Gastroesophageal sphincter (tissue), 4 donors: ENCODE data around the gene COL12A1. TPM values are rescaled to one million over a fixed set of nuclear protein-coding genes. Genes with fewer than 3 reads are reported as not detected.

Experiments
- ATAC-seq: fragments of 150-250 bp; one replicate; pipeline ENCODE4 v1.9.1; 2016; ENCODE audit warnings: mild to moderate bottlenecking, moderate library complexity
- H3K27ac ChIP-seq, 4 donors: fragments of 200-600 bp; sonication (generic) in 3 of 4; 1 replicate in 3 of 4; 2 replicates in 1 of 4; pipeline ENCODE4 v1.5.1; 2016 to 2019
- H3K27me3 ChIP-seq: fragments of 200-600 bp; sonication (generic); one replicate; pipeline ENCODE4 v1.5.1; 2019
- H3K36me3 ChIP-seq, 2 donors: fragments of 200-600 bp; sonication (generic); one replicate each; pipeline ENCODE4 v1.5.1; 2019; ENCODE audit warnings: control low read depth in 1 of 2
- H3K4me1 ChIP-seq, 3 donors: fragments of 200-600 bp; sonication (generic); 1 replicate in 2 of 3; 2 replicates in 1 of 3; pipeline ENCODE4 v1.5.1; 2016 to 2019; ENCODE audit warnings: control low read depth in 2 of 3
- H3K4me3 ChIP-seq, 2 donors: fragments of 200-600 bp; sonication (generic); one replicate each; pipeline ENCODE4 v1.5.1; 2019; ENCODE audit warnings: mild to moderate bottlenecking in 1 of 2, moderate library complexity in 1 of 2
- H3K9me3 ChIP-seq, 3 donors: fragments of 200-600 bp; sonication (generic); one replicate each; pipeline ENCODE4 v1.5.1; 2017 to 2019; ENCODE audit warnings: control low read depth in 2 of 3
- CTCF ChIP-seq, 4 experiments: fragments of 200-600 bp in 2 of 4; fragments of 450-650 bp in 2 of 4; sonication (generic) in 1 of 4; IDR thresholded peaks; one replicate each; pipeline ENCODE4 v1.5.1; 2017 to 2019; ENCODE audit warnings: antibody characterized with exemption in 4 of 4, mild to moderate bottlenecking in 2 of 4, moderate library complexity in 2 of 4
- EP300 ChIP-seq: sonication (generic); formaldehyde crosslinking; IDR thresholded peaks from one replicate; pipeline ENCODE4 v1.6.1; 2017; ENCODE audit warnings: antibody characterized with exemption, mild to moderate bottlenecking
- POLR2A ChIP-seq, 2 donors: fragments of 450-650 bp; IDR thresholded peaks; one replicate each; pipeline ENCODE4 v1.6.1; 2017; ENCODE audit warnings: antibody characterized with exemption in 2 of 2, mild to moderate bottlenecking in 2 of 2, moderate library complexity in 1 of 2
- POLR2AphosphoS5 ChIP-seq: sonication (generic); formaldehyde crosslinking; IDR thresholded peaks from one replicate; pipeline ENCODE4 v1.6.1; 2017; ENCODE audit warnings: antibody characterized with exemption
- WGBS, 2 donors: methylation state at CpG; one replicate each; pipeline ENCODE4 v1.1.5; 2018; ENCODE audit warnings: low coverage in 1 of 2; 5-methylcytosine and 5-hydroxymethylcytosine counted together
- total RNA-seq, 4 donors: library from RNA; depleted of rRNA; stranded (reverse); fragments of >200 nt; gene quantifications; one replicate each; pipeline ENCODE4 v1.1.0, GENCODE V29; 2016

Gene COL12A1
- total RNA-seq, 4 donors from 2014 or later, result 101 to 560 (median 237) TPM

GRCh38 chr6:75234126-75234865 is 28.4 kb upstream of the COL12A1 start:
- H3K4me3 ChIP-seq, result no peak overlapping the region
- no peaks in the 10 kb centered on the region for H3K9me3 ChIP-seq
- WGBS, 2 donors, result 23 to 28% methylated on average over 3 of the region's 3 CpGs
- H3K27ac ChIP-seq, result no peak overlapping the region
- no peaks in the 10 kb centered on the region for H3K27me3 ChIP-seq
- TF ChIP-seq CTCF (IDR thresholded peaks at IDR 0.05) (no peak), POLR2A (IDR thresholded peaks at IDR 0.05) (no peak), POLR2AphosphoS5 (no peak), EP300 (no peak)
- H3K36me3 ChIP-seq, result peaks cover 4 to 37% of the 10 kb centered on the region in 2 donors
- H3K4me1 ChIP-seq, result peaks cover 0 to 19% (median 0%) of the 10 kb centered on the region in 3 donors
- ATAC-seq, result no peak

GRCh38 chr6:75233092-75233615 is 27.3 kb upstream of the COL12A1 start:
- 65 to 87% methylated on average over 3 to 4 of the region's 4 CpGs for WGBS, 2 donors
- TF ChIP-seq CTCF (IDR thresholded peaks at IDR 0.05), result no peak
- TF ChIP-seq EP300, result no peak
- TF ChIP-seq POLR2AphosphoS5, result no peak
- no peak for TF ChIP-seq POLR2A (IDR thresholded peaks at IDR 0.05)
- Histone ChIP-seq H3K27me3 (no peaks in the 10 kb centered on the region), H3K36me3 (peaks cover 4 to 25% of the 10 kb centered on the region in 2 donors), H3K27ac (no peak overlapping the region), H3K4me3 (no peak overlapping the region), H3K9me3 (no peaks in the 10 kb centered on the region), H3K4me1 (peaks cover 0 to 19% (median 0%) of the 10 kb centered on the region in 3 donors)
- ATAC-seq, result no peak

GRCh38 chr6:75230484-75231325 is 24.9 kb upstream of the COL12A1 start:
- no peak overlapping the region for H3K27ac ChIP-seq
- peaks cover 0 to 19% (median 0%) of the 10 kb centered on the region in 3 donors for H3K4me1 ChIP-seq
- peaks cover 0 to under 1% of the 10 kb centered on the region in 2 donors for H3K36me3 ChIP-seq
- TF ChIP-seq POLR2A (IDR thresholded peaks at IDR 0.05) (no peak), CTCF (IDR thresholded peaks at IDR 0.05) (peak; percentile 45 to 77 (median 63)), EP300 (no peak), POLR2AphosphoS5 (no peak)
- no peaks in the 10 kb centered on the region for H3K9me3 ChIP-seq
- H3K27me3 ChIP-seq, result no peaks in the 10 kb centered on the region
- H3K4me3 ChIP-seq, result no peak overlapping the region
- WGBS, 2 donors, result 55 to 56% methylated on average over 10 of the region's 10 CpGs
- ATAC-seq, result peak; percentile 74

- TF ChIP-seq POLR2A (IDR thresholded peaks at IDR 0.05) (no peak), POLR2AphosphoS5 (no peak)
- no peak for ATAC-seq
- no peaks in the 10 kb centered on the region for H3K27me3 ChIP-seq
- H3K4me1 ChIP-seq, result peaks cover 0 to 8% (median 3%) of the 10 kb centered on the region in 3 donors
- H3K27ac ChIP-seq, result no peak overlapping the region
- H3K36me3 ChIP-seq, result no peaks in the 10 kb centered on the region
- 59 to 83% methylated on average over 5 of the region's 6 CpGs for WGBS, 2 donors
- no peak overlapping the region for H3K4me3 ChIP-seq
- H3K9me3 ChIP-seq, result no peaks in the 10 kb centered on the region
These were observed 18.6 kb upstream of the COL12A1 start for GRCh38 chr6:75224303-75224926.

GRCh38 chr6:75223428-75223827 is 17.6 kb upstream of the COL12A1 start:
- H3K27ac ChIP-seq, result no peak overlapping the region
- ATAC-seq, result no peak
- H3K9me3 ChIP-seq, result no peaks in the 10 kb centered on the region
- peaks cover 0 to 8% (median 3%) of the 10 kb centered on the region in 3 donors for H3K4me1 ChIP-seq
- TF ChIP-seq EP300, result no peak
- no peak for TF ChIP-seq POLR2AphosphoS5
- no peak for TF ChIP-seq POLR2A (IDR thresholded peaks at IDR 0.05)
- no peak for TF ChIP-seq CTCF (IDR thresholded peaks at IDR 0.05)
- no peaks in the 10 kb centered on the region for H3K36me3 ChIP-seq
- no peaks in the 10 kb centered on the region for H3K27me3 ChIP-seq
- no peak overlapping the region for H3K4me3 ChIP-seq
- 37 to 42% methylated on average over 2 of the region's 2 CpGs for WGBS, 2 donors
